GM10248 (cell line): ENCODE data around the gene ARL3.

Source experiments
- CTCF ChIA-PET: fragments of 300-600 bp; sonication (Branson Sonifier 250); formaldehyde crosslinking; extraction: SDS; loops from one replicate; lab custom pipeline; 2021; ENCODE audit warnings: antibody characterized with exemption; lab: Yijun Ruan, JAX
- POLR2A ChIA-PET: fragments of 350-650 bp; sonication (Branson Sonifier 250); formaldehyde crosslinking; extraction: SDS; loops from one replicate; lab custom pipeline; 2020; ENCODE audit warnings: antibody characterized with exemption; lab: Yijun Ruan, JAX
- DNase-seq: peaks from one replicate; pipeline ENCODE4 v3.0.0; 2012; ENCODE audit errors: extremely low spot score
- CTCF ChIP-seq: IDR thresholded peaks from 2 replicates; pipeline ENCODE4 v1.5.1; 2012; ENCODE audit warnings: mild to moderate bottlenecking, low read depth; ENCODE audit errors: extremely low read depth, missing control alignments, control extremely low read depth

ARL3 gene

DNA sequence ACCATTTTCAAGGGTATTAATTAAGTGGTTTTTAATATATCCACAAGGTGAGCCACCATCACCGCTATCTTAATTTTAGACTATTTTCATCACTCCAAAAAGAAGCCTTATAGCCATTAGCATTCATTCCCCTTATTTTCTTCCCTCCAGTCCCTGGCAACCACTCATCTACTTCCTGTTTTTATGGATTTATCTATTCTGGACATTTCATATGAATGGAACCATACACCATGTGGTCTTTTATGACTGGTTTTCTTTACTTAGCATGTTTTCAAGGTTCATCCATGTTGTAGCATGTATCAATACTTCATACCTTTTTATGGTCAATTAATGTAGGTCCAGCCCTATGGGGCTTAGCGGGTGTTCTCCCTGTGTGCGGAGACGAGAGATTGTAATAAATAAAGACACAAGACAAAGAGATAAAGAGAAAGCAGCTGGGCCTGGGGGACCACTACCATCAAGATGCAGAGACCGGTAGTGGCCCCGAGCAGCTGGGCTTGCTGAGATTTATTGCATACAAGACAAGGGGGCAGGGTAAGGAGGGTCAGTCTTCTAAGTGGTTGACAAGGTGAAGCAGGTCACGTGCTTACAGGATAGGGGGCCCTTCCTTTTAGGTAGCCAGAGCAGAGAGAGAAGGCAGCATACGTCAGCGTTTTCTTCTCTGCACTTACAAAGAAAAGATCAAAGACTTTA lies 44.2 kb upstream of the ARL3 start:
- no peak for DNase-seq
- ChIA-PET POLR2A (no interaction called here), CTCF (no interaction called here)
- TF ChIP-seq CTCF = no peak

DNA sequence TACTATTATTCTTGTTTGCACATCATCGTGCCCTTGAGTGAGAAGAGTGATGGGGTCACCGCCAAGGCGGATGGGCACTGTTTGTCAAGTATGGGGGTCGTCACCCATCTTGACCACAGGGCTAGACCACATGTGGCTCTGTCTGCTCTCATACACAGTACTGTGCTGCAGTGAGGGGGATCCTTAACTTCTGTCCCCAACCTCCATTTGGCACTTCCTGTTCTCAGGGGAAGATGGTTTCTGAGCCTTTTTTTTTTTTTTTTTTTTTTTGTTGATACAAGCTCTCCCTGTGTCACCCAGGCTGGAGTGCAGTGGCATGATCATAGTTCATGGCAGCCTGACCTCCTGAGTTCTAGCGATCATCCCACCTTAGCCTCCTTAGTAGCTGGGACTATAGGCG lies 43.1 kb upstream of the ARL3 start:
- ChIA-PET CTCF (interaction anchor here (1.3 kb wide), 2 partner anchors 9 to 77 kb away, joined by 3 to 5 read pairs; no protein-coding TSS in a partner anchor), POLR2A (no interaction called here)
- no peak for TF ChIP-seq CTCF
- no peak for DNase-seq

GRCh38 chr10:102753718-102754117 lies 39.5 kb upstream of the ARL3 start:
- TF ChIP-seq CTCF = no peak
- ChIA-PET POLR2A (no interaction called here), CTCF (interaction anchor here (1.0 to 4.6 kb wide), 14 partner anchors 11 to 147 kb away, joined by 3 to 41 read pairs (median 5); partner anchors contain the start of gene WBP1L)
- no peak for DNase-seq

DNA sequence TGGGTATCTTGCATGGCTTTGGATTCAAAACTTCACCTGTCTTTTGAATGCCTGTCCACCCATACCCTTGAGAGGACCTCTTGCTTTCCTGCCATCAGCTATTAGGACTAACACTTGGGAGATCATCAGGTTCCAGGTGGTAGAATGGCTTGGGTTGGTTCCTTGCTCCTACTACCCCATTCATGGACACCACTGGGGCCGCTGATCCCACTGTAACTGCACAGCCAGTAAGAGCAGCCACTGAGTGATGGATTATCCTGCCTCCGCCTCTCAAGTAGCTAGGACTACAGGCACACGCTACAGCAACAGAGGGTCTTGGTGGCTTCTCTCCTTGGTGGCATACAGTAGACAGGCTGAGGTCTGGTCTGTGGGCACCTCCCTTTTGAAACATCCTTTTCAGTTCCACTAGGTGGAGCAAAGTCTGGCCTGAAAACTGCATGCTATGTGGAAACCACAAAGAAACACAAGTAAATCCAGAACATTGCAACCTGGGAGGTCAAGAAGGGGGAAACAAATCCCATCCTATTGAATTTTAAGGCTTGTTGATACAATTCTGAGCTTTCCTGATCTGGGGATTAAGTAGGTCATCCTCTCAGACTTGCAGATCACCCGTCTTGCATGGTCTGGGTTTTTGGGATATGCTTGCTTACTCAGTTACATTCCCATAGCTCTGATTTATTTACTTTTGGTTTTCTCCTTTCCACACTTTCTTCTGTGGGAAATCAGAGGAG lies 38.9 kb upstream of the ARL3 start:
- peak; percentile 36 for DNase-seq
- POLR2A ChIA-PET = no interaction called here
- CTCF ChIA-PET = interaction anchor here (0.7 to 4.6 kb wide), 19 partner anchors 10 to 491 kb away, joined by 3 to 41 read pairs (median 5); partner anchors contain the start of genes ARL3, SFXN2 and WBP1L
- peak; percentile 53 for TF ChIP-seq CTCF

DNA sequence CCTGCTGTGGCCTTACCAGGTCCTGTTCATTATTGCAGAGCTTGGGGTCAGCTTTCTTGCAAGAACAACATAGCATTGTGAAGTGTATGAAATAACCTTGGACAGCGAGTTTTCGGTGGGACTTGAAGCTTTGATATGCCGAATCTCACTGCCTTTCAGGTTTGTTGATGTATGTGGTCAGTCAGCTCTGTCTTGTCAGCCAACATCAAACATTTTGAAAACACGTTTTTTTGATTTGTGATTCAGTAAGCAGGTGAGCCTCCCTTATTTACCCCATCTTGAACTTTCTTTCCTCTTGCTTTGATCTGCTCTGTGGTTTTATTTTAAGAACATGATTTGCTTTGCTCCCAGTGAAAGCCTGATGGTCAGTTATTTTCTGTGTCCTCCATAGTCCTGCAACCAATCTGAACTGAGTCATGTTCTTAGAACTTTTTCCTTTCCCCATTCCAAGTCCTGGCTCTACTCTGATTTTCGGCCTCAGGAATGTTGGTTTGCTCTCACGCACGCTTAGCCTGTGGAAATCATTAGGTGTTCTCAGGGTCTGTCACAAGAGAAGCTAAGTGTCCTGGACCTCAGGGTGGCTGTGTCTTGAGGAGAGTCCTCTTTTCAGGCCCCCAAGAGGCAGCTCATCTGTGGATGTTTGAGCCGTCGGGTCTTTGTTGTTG lies 38.2 kb upstream of the ARL3 start:
- CTCF ChIA-PET = interaction anchor here (0.7 to 4.6 kb wide), 18 partner anchors 10 to 492 kb away, joined by 3 to 41 read pairs (median 4); partner anchors contain the start of genes ARL3, AS3MT, SFXN2 and WBP1L
- no peak for TF ChIP-seq CTCF
- no peak for DNase-seq
- POLR2A ChIA-PET = no interaction called here

GRCh38 chr10:102745157-102745556 lies 31.0 kb upstream of the ARL3 start:
- CTCF ChIA-PET = interaction anchor here (2.4 to 5.1 kb wide), 2 partner anchors 8 to 32 kb away, joined by 8 to 41 read pairs; partner anchors contain the start of gene ARL3
- no peak for TF ChIP-seq CTCF
- POLR2A ChIA-PET = no interaction called here
- no peak for DNase-seq
